Subcutaneous adipose tissue (tissue), 4 donors: ENCODE results near the gene LEFTY2. TPM values are rescaled to one million over a fixed set of nuclear protein-coding genes. Genes with fewer than 3 reads are reported as not detected.

ENCODE experiments used
- CTCF ChIP-seq: fragments of 450-650 bp; IDR thresholded peaks from one replicate; pipeline ENCODE4 v1.5.1; 2016; ENCODE audit warnings: low read depth, mild to moderate bottlenecking, control low read depth, antibody characterized with exemption, moderate library complexity
- total RNA-seq, 4 donors: library from RNA; depleted of rRNA; stranded (reverse); fragments of >200 nt; gene quantifications; one replicate each; pipeline ENCODE4 v1.1.0, GENCODE V29; 2016

Gene LEFTY2
- total RNA-seq, 4 donors from 2014 or later: 0.44 to 1.1 (median 0.57) TPM; not detected in 1

GRCh38 chr1:225918280-225918679 lies 22.7 kb downstream of the LEFTY2 start:
- TF ChIP-seq CTCF: no peak

DNA sequence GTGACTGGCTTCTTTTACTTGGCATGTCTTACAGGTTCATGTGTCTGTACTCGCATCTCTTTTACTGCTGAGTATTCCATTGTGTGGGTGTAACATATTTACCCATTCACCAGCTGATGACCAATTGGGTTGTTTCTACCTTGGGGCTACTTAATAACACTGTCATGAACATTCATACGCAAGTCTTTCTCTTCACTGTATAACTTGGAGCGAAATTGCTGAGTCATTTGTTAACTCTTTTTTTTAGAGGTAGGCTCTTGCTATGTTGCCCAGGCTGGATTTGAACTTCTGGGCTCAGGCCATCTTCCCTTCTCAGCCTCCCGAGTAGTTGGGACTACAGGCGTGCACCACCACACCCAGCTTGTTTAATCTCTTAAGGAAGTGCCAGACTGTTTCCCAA lies 23.5 kb downstream of the LEFTY2 start:
- no peak for TF ChIP-seq CTCF

DNA sequence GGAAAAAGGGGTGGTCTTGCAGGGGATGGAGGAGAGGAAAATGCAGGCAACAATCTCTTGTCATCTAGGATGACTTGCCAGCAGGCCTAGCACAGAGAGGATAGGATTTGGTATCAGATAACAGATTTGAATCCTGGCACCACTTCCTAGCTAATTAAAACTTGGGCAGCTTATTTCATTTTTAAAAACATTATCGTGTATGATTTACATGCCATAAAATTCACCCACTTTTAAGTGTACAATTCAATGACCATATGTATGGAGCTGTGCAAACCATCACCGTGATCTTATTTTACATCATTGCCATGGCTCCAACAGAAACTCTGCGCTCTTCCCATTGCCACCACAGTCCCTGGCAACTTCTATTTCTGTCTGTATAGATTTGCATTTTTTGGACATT lies 23.9 kb downstream of the LEFTY2 start:
- no peak for TF ChIP-seq CTCF

DNA sequence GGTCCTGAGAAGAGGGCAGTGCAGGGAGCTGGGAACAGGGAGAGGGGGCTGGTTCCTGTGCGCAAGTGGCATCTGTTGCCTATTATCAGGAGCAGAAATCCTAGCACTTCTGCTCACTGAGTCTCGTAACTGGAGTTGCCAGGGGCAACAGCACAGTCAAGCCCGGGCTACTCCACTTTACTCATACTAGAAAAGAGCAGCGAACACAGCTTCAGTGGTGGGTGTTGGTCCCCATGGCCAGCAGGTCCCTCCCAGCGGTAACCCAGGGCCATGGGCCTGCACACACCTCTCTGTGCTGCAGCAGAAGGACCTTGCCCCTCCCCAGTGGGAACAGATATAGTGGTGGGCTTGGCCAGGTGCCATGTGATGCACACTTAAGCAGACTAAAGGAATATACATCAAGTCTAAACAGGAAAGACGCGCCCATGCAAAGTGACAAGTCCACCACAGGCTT lies 25.5 kb downstream of the LEFTY2 start:
- TF ChIP-seq CTCF: no peak

- TF ChIP-seq CTCF: no peak
Observed at GRCh38 chr1:225914947-225915346, 26.1 kb downstream of the LEFTY2 start.

GRCh38 chr1:225914391-225914790 lies 26.6 kb downstream of the LEFTY2 start:
- no peak for TF ChIP-seq CTCF

DNA sequence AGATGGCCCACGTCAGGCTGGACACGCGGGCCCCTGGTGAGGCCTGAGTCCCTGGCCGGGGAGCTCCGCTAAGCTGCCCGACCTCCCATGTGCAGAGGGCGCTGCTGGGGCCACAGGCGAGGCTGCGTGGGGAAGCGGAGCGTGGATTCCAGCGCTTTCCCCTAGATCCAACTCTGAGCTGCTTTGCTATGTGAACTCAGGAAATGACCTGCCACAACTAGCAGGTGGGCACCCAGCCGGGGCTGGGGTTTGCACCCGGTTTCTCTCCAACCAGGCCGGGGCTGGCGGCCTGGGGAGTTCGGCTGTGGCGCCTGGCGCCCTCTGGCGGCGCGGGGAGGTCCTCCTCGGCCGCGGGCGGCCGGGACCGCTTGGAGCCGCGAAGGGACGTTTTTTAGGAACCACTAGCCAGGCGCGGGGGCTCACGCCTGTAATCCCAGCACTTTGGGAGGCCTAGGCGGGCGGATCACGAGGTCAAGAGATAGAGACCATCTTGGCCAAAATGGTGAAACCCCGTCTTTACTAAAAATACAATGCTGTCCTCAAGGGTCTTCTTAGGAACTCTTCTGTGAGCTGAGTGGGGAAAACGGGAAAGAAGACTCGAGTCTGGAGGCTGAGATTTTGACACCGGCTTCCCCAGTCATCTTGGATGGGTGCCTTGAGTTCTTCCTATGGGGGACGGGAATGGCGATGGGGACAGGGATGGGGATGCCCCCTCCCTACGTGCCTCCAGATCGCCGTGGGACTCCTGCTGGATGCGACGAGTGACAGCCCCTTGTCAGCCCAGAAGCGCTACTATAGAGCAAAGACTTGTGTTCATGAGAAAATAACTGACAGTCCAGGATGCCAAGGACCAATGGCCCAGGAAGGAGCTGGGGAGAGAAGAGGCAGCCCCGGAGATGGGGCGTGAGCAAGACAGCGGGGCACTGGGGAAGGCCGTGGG lies 29.6 kb downstream of the LEFTY2 start:
- no peak for TF ChIP-seq CTCF
